Thymus (tissue), 14 donors: ENCODE results near the gene OR6C74. TPM values are rescaled to one million over a fixed set of nuclear protein-coding genes. Genes with fewer than 3 reads are reported as not detected.

Source experiments
- DNase-seq, 9 donors: peaks; one replicate each; pipeline ENCODE4 v3.0.0-alpha.2; 2013; ENCODE audit warnings: low spot score in 9 of 9, low read depth in 6 of 9, missing footprints in 1 of 9
- H3K27ac ChIP-seq, 2 donors: one replicate each; pipeline ENCODE4 v1.5.1; 2013; ENCODE audit warnings: control low read depth in 1 of 2, low read depth in 1 of 2, low read length in 1 of 2, mild to moderate bottlenecking in 1 of 2, moderate library complexity in 1 of 2
- H3K27me3 ChIP-seq, 2 donors: one replicate each; pipeline ENCODE4 v1.5.1; 2013; ENCODE audit warnings: low read length in 1 of 2; ENCODE audit not compliant: control insufficient read depth in 2 of 2, insufficient read depth in 1 of 2
- H3K36me3 ChIP-seq, 2 donors: one replicate each; pipeline ENCODE4 v1.5.1; 2013; ENCODE audit warnings: low read length in 1 of 2, mild to moderate bottlenecking in 1 of 2, moderate library complexity in 1 of 2; ENCODE audit not compliant: control insufficient read depth in 2 of 2, insufficient read depth in 2 of 2
- H3K4me1 ChIP-seq, 2 donors: one replicate each; pipeline ENCODE4 v1.5.1; 2013; ENCODE audit warnings: low read length in 2 of 2; ENCODE audit not compliant: control insufficient read depth in 2 of 2, insufficient read depth in 2 of 2
- H3K4me3 ChIP-seq, 2 donors: one replicate each; pipeline ENCODE4 v1.5.1; 2013; ENCODE audit warnings: low read length in 2 of 2, control low read depth in 1 of 2, mild to moderate bottlenecking in 1 of 2
- H3K9me3 ChIP-seq, 2 donors: one replicate each; pipeline ENCODE4 v1.5.1; 2013; ENCODE audit warnings: low read length in 1 of 2, mild to moderate bottlenecking in 1 of 2; ENCODE audit not compliant: control insufficient read depth in 2 of 2, insufficient read depth in 1 of 2
- WGBS: extraction: QIAGEN DNeasy Blood & Tissue Kit; methylation state at CpG from one replicate; pipeline ENCODE4 v1.1.7; 2013; 5-methylcytosine and 5-hydroxymethylcytosine counted together
- long read RNA-seq, 10 donors: transcript quantifications; one replicate each; lab custom pipeline, GENCODE V29; 2026
- polyA plus RNA-seq: library from polyadenylated mRNA; stranded (reverse); fragments of 200-250 nt; gene quantifications from one replicate; pipeline ENCODE4 v1.2.3, GENCODE V29; 2013
- total RNA-seq: library from RNA; stranded (reverse); fragments of 120-200 nt; gene quantifications from one replicate; pipeline ENCODE4 v1.2.4, GENCODE V29; 2013
- donor health status: healthy.

The OR6C74 gene
- not detected for total RNA-seq
- polyA plus RNA-seq, result not detected
- long read RNA-seq, donor 1, result 0 reads
- long read RNA-seq, donor 2, result 0 reads
- long read RNA-seq, donor 3, result 0 reads
- long read RNA-seq, donor 4, result 0 reads
- long read RNA-seq, donor 5, result 0 reads
- long read RNA-seq, donor 6, result 0 reads
- long read RNA-seq, donor 7, result 0 reads
- long read RNA-seq, donor 8, result 0 reads
- long read RNA-seq, donor 9, result 0 reads
- long read RNA-seq, donor 10, result 0 reads

- H3K36me3 ChIP-seq, result no peaks in the 10 kb centered on the region
- H3K9me3 ChIP-seq, result no peaks in the 10 kb centered on the region
- H3K4me1 ChIP-seq, result no peaks in the 10 kb centered on the region
- WGBS, result 93% methylated on average over 3 of the region's 3 CpGs
- H3K27ac ChIP-seq, result no peak within 1 kb of the TSS
- H3K27me3 ChIP-seq, result no peaks in the 10 kb centered on the region
- H3K4me3 ChIP-seq, result no peak within 1 kb of the TSS
- DNase-seq, result no peak
These were observed at the start of gene OR6C74 for GRCh38 chr12:55244309-55244708. TSS of gene OR6C74 (plus strand) at chr12:55244609. CDS start at chr12:55247288, 2,679 bp downstream.

GRCh38 chr12:55220725-55221124 lies 23.7 kb upstream of the OR6C74 start, which contains the start of gene OR10A7:
TSS of gene OR10A7 (plus strand) at chr12:55221025. CDS start at chr12:55221025, 0 bp downstream.
- DNase-seq, result no peak
- H3K27me3 ChIP-seq, result no peaks in the 10 kb centered on the region
- no peaks in the 10 kb centered on the region for H3K9me3 ChIP-seq
- H3K27ac ChIP-seq, result no peak within 1 kb of the TSS
- no peaks in the 10 kb centered on the region for H3K36me3 ChIP-seq
- H3K4me3 ChIP-seq, result no peak within 1 kb of the TSS
- 92% methylated on average over 2 of the region's 2 CpGs for WGBS
- no peaks in the 10 kb centered on the region for H3K4me1 ChIP-seq

GRCh38 chr12:55226523-55226922 lies 17.9 kb upstream of the OR6C74 start:
- no peaks in the 10 kb centered on the region for H3K9me3 ChIP-seq
- WGBS, result 76% methylated on average over 1 of the region's 1 CpG
- H3K36me3 ChIP-seq, result no peaks in the 10 kb centered on the region
- H3K4me1 ChIP-seq, result no peaks in the 10 kb centered on the region
- H3K27ac ChIP-seq, result no peak overlapping the region
- no peak overlapping the region for H3K4me3 ChIP-seq
- no peak for DNase-seq
- no peaks in the 10 kb centered on the region for H3K27me3 ChIP-seq

- Histone ChIP-seq H3K9me3 (no peaks in the 10 kb centered on the region), H3K4me1 (no peaks in the 10 kb centered on the region), H3K27ac (no peak overlapping the region), H3K4me3 (no peak overlapping the region), H3K27me3 (no peaks in the 10 kb centered on the region), H3K36me3 (no peaks in the 10 kb centered on the region)
- WGBS, result 42% methylated on average over 3 of the region's 3 CpGs
- DNase-seq, result no peak
These were observed 16.8 kb upstream of the OR6C74 start for GRCh38 chr12:55227643-55228042.

- Histone ChIP-seq H3K36me3 (no peaks in the 10 kb centered on the region), H3K27ac (no peak overlapping the region), H3K27me3 (no peaks in the 10 kb centered on the region), H3K4me1 (no peaks in the 10 kb centered on the region), H3K4me3 (no peak overlapping the region), H3K9me3 (no peaks in the 10 kb centered on the region)
- WGBS, result 90% methylated on average over 1 of the region's 1 CpG
- no peak for DNase-seq
These were observed 1.8 kb downstream of the OR6C74 start for GRCh38 chr12:55246159-55246558.

GRCh38 chr12:55250944-55251343 lies 6.5 kb downstream of the OR6C74 start:
- H3K4me1 ChIP-seq, result no peaks in the 10 kb centered on the region
- no peaks in the 10 kb centered on the region for H3K36me3 ChIP-seq
- no peak for DNase-seq
- H3K9me3 ChIP-seq, result no peaks in the 10 kb centered on the region
- 71% methylated on average over 3 of the region's 3 CpGs for WGBS
- H3K27ac ChIP-seq, result no peak overlapping the region
- no peaks in the 10 kb centered on the region for H3K27me3 ChIP-seq
- H3K4me3 ChIP-seq, result no peak overlapping the region

GRCh38 chr12:55253281-55253680 lies 8.9 kb downstream of the OR6C74 start:
- Histone ChIP-seq H3K4me3 (no peak overlapping the region), H3K4me1 (no peaks in the 10 kb centered on the region), H3K27ac (no peak overlapping the region), H3K27me3 (no peaks in the 10 kb centered on the region), H3K36me3 (no peaks in the 10 kb centered on the region), H3K9me3 (no peaks in the 10 kb centered on the region)
- no peak for DNase-seq

- no peaks in the 10 kb centered on the region for H3K36me3 ChIP-seq
- DNase-seq, result no peak
- H3K27ac ChIP-seq, result no peak overlapping the region
- no peak overlapping the region for H3K4me3 ChIP-seq
- no peaks in the 10 kb centered on the region for H3K9me3 ChIP-seq
- no peaks in the 10 kb centered on the region for H3K4me1 ChIP-seq
- WGBS, result 95% methylated on average over 4 of the region's 4 CpGs
- no peaks in the 10 kb centered on the region for H3K27me3 ChIP-seq
These were observed 12.4 kb downstream of the OR6C74 start for GRCh38 chr12:55256831-55257230.

- Histone ChIP-seq H3K27ac (no peak overlapping the region), H3K36me3 (no peaks in the 10 kb centered on the region), H3K27me3 (no peaks in the 10 kb centered on the region), H3K4me1 (no peaks in the 10 kb centered on the region), H3K4me3 (no peak overlapping the region), H3K9me3 (no peaks in the 10 kb centered on the region)
- 82% methylated on average over 2 of the region's 2 CpGs for WGBS
- no peak for DNase-seq
These were observed 13.9 kb downstream of the OR6C74 start for GRCh38 chr12:55258303-55258702.
